Anterior cingulate cortex (tissue), 58 donors: ENCODE data around the gene GATA1.
"Not testable (repeated sequence)": the region's sequence is repeated elsewhere in the genome, so short reads cannot be mapped to it uniquely, and the experiment has no call there.

Source experiments
- DNase-seq, 58 donors: peaks; one replicate each; lab custom pipeline; 2025; lab: John Stamatoyannopoulos, UW

Gene GATA1

DNA sequence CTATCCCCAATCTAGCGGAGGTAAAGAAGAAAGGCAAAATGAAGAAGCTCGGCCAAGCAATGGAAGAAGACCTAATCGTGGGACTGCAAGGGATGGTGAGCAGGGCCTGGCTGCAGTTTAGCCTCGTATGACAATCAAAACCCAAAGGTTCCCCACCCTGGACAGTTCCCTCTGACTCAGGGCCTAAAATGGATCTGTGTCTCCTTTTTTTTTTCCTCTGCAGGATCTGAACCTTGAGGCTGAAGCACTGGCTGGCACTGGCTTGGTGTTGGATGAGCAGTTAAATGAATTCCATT lies 16.5 kb downstream of the GATA1 start:
- DNase-seq = no peak

DNA sequence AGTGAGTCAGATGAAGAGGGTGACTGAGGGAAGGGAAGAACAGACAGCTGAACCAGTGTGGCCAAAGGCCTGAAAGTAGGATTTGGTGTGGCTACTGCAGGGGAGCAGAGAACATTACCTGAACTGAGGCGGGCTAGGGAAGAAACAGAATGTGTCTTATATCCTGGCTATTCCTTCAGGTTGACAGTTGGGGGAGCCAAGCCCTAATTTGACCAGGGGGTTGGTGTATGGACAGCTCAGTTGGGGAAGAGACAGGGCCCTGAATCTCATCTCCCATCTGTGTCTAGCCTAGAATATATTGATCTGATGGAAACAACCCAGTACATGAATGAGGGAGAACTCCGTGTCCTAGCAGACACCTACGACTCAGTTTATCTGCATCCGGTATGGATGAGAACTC lies 19.7 kb downstream of the GATA1 start:
- no peak for DNase-seq

DNA sequence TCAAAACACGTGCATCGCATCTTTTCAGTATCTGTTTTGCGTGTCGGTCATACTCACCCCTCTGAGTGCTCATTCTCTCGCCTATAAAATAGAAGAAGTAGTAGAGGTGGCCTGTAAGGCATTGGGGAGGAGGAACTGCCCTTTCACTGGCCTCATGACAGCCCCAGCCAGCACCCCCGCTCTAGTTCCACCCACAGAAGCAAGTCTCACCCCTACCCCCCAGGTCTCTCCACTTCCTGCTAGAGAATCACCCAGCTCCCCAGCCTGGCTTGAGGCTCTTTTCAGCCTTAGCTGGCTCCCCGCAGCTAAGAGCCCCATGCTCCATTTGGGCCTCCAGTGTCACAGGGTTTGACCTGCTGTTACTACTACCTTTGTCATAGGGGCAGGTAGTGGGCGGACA lies 27.3 kb downstream of the GATA1 start:
- no peak for DNase-seq

DNA sequence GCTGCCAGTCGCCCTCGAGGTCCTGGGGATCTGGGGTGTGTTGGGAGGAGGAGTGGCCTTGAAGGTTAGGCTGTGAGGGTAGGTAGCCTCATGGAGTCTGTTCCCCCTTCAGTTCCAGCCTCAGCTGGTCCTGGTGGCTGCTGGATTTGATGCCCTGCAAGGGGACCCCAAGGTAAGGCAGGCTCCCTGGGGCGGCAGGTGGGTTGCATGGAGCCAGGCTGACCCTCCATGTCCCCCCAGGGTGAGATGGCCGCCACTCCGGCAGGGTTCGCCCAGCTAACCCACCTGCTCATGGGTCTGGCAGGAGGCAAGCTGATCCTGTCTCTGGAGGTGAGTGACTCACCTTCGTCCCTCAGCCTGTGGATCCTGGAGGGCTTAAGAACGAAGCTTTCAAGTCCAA lies 28.3 kb downstream of the GATA1 start:
- no peak for DNase-seq

DNA sequence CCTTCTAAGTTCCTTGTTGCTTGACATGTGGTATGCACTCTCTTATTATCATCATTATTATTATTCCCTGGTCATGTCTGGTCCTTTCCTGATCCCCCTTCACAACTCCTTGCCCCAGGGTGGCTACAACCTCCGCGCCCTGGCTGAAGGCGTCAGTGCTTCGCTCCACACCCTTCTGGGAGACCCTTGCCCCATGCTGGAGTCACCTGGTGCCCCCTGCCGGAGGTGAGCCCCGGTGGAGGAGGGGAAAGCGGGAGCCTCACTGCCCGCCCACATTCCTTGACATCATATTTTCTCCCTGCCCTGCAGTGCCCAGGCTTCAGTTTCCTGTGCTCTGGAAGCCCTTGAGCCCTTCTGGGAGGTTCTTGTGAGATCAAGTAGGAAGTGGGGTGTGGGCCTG lies 28.9 kb downstream of the GATA1 start:
- DNase-seq = no peak

DNA sequence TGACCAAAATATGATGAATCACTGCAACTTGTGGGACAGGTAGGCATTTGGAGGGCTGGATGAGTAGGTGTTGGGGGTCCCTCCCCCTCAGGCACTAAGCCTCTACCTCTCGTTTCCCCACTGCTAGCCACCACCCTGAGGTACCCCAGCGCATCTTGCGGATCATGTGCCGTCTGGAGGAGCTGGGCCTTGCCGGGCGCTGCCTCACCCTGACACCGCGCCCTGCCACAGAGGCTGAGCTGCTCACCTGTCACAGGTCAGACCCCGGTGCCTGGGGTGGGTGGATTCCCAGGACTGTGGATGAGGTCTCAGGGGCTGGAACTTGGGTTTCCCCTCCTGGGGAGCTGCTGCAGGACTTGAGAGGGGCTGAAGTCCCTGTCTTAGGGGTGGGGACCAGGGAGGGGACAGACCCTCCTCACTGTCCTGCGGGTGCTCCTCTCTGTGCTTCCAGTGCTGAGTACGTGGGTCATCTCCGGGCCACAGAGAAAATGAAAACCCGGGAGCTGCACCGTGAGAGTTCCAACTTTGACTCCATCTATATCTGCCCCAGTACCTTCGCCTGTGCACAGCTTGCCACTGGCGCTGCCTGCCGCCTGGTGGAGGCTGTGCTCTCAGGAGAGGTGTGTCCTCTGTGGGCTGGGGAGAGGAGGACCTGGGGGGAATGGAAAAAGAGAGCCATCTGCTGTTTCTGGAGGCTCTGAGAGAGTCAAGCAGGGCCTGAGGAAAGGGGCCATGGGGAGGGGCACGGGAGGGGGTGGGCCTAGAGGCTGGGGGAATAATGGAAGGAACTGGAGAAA lies 29.8 kb downstream of the GATA1 start:
- DNase-seq = no peak

DNA sequence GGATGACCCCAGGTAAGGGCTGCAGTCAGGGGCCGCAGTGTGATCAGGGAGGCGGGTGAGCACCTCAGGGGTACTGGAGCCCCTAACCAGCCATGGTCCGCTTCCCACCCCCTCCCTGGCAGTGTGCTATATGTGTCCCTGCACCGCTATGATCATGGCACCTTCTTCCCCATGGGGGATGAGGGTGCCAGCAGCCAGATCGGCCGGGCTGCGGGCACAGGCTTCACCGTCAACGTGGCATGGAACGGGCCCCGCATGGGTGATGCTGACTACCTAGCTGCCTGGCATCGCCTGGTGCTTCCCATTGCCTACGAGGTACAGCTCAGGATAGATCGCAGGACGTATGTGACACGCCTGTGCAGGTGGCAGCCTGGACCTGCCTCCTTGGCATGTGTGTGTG lies 31.7 kb downstream of the GATA1 start:
- no peak for DNase-seq

DNA sequence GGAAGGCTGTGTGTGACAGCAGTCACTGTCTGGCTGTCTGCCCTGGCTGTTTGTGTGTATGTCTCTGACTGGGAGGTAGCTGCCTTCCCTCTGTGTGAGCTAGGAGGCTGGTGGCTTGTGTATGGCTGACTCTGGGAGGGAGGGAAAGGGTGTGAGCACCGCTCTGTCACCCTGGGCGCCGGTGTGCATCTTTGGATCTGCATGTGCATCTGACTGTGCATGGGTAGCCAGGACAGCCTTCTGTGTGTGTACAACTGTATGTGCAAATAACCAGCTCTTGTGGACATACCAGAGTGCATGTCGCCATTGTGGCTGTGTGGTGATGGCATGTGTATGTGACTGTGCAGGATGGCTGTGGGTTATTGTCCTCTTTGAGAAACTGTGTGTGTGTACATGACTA lies 32.5 kb downstream of the GATA1 start:
- no peak for DNase-seq

DNA sequence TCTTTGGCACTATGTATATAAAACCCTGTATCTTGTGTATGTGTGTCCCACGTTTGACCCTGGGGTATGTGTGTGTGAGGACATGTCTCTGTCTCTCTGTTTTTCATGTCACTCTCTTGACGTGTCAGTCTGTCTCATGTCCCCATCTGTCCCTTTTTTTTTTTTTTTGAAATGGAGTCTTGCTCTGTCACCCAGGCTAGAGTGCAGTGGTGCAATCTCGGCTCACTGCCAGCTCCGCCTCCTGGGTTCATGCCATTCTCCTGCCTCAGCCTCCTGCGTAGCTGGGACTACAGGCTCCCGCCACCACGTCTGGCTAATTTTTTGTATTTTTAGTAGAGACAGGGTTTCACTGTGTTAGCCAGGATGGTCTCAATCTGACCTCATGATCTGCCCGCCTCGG lies 33.0 kb downstream of the GATA1 start:
- not testable (repeated sequence) for DNase-seq

DNA sequence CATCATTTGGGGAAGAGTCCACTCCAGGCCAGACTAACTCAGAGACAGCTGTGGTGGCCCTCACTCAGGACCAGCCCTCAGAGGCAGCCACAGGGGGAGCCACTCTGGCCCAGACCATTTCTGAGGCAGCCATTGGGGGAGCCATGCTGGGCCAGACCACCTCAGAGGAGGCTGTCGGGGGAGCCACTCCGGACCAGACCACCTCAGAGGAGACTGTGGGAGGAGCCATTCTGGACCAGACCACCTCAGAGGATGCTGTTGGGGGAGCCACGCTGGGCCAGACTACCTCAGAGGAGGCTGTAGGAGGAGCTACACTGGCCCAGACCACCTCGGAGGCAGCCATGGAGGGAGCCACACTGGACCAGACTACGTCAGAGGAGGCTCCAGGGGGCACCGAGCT lies 36.7 kb downstream of the GATA1 start:
- peak in 17 of 58 donors; percentile 1 to 39 (median 6) for DNase-seq

DNA sequence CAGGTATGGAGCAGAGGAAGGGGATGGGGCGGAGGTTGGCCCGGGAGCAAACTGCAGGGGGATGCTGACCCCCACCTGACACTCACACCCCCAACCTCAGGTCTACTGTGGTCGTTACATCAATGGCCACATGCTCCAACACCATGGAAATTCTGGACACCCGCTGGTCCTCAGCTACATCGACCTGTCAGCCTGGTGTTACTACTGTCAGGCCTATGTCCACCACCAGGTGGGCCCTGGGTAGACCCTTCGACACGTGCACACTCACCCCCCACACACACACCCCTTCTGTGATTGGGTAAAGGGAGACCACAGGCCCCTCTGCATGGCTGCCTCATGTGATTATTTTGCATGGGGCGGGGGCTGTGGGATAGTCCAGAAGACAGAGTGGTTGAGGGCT lies 37.7 kb downstream of the GATA1 start:
- DNase-seq = no peak

DNA sequence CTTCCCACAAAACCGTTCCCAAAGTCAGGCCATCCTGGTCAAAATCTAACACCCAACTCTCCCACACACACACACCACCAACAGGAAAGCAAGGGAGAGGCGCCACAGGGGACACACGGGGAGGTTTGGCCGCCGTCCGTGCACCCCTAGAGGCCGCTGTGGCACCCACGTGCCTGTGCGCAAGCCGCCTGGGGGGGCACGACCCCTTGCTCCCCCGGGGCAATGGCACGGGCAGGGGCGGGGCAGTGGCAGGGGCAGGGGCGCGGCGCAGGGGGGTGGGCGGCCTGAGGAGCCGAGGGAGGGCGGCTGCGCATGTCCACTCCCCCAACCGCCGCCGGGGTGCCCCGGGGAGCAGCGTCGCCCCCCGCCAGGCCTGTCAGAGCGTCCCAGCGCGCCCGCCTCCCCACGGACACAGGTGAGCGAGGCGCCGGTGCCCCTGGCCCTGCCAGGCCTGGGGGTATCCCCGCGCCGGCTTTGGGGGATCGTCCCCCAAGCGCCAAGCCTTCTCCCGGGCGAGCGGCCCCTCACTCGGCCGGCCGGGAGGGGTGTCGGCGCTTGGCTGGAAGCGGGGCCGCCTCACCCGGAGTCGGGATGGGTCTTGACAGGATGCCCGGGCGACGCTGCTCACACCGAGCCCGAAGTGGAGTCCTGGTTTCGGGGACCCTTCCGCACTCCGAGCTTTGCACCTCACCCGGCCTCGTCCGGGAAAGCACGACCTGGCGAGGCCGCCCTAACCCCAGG lies 39.9 kb downstream of the GATA1 start, which contains the start of gene ERAS:
Gene ERAS, plus strand, starts transcription at position 379 of the 741 bp plus-strand sequence. CDS start 2,611 bp downstream, outside the sequence.
- no peak for DNase-seq

DNA sequence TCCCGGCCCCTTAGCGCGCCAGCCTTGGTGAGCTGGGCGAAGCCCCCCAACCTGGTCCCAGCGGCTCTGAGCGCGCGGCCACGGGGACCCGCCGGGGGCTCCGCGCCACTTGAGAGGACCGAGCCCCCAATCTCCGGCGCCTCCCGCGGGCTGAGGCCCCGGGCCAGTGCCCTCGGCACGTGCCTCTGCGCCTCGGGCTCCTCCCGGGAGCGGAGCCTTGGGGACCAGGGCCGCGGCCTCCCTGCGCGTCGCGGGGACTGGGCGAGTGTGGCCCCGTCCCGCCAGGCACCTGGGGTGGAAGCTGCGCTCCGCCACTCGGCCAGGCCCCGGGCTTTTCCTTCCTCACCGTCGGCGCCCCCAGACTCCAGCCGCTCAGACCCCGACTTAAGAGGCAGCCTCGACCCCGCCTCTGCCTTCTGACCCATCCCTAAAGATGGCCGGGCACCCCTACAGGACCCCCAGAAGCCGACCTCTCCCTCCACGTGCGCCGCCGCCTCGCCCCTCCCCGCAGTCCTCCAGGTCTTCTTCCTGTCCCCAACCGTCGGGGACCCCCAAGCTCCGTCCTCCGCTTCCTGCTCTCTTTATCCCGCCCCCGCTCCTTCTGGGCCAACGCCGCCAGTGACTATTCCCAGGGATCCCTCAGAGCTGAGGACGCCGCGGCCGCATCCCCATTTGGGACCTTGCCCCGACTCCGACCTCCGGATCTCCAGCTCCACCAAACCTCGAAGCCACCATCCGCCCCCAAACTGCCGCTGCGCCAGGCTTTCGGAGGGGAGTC lies 40.7 kb downstream of the GATA1 start:
- DNase-seq = no peak

DNA sequence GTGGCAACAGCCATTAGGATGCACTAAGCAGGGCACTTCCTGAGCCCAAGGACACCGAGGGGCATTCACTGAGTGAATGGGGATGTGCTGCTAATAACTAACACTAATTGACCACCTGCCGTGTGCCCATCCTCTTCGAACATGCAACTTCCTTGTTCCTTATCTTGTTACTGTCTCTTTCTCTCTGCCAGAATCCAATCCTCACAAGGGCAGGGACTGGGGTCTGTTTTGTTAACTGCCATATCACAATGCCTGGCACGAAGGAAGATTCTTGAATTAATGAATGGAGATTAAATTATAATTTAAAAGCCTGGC lies 41.2 kb downstream of the GATA1 start:
- DNase-seq = no peak

DNA sequence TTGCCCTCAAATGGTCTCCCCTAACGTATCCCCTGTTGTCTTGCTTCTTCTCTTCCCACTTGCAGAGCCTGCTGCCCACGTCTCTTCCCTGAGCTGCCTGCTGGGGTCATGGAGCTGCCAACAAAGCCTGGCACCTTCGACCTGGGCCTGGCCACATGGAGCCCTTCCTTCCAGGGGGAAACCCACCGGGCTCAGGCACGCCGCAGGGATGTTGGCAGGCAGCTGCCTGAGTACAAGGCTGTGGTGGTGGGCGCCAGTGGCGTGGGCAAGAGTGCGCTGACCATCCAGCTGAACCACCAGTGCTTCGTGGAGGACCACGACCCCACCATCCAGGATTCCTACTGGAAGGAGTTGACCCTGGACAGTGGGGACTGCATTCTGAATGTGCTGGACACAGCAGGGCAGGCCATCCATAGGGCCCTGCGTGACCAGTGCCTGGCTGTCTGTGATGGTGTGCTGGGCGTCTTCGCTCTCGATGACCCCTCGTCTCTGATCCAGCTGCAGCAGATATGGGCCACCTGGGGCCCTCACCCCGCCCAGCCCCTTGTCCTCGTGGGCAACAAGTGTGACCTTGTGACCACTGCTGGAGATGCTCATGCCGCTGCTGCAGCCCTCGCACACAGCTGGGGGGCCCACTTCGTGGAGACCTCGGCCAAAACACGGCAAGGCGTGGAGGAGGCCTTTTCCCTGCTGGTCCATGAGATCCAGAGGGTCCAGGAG lies 42.8 kb downstream of the GATA1 start:
- no peak for DNase-seq

DNA sequence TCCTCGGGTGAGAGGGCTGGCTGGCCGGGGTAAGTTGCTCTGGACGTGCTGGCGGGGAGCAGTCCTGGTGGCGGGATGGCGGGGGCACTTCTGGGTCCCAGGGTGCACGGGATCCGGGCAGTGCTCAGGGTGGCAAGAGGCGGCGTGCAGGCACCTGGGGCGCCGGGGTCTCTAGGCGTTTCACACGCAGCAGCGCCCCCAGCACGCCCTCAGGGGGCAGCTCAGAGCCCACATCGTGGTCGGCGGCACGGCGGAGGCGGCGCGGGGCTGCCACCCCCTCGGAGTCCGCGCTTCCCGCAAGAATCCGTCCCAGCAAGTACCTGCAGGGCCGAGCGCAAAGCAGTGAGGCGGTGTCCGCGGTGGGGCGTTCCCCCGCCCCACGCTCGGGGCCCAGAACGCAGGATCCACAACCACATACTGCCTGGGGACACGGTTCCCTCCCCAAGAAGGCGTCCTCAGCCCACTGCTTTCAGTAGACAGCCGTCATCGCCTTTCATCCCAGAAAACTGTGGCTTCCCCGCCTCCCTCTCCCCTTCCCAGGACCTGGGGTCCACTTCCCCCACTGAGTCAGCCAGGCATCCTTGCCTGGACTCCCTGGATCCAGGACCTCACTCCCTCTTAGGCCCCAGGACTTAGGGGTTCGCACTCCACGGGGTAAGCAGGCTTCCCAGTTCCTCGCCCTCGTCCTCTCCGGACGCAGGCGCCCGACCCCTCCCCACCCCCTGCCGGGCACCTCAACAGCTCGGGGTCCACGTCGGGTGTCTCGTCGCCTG lies 44.9 kb downstream of the GATA1 start:
- DNase-seq = no peak

DNA sequence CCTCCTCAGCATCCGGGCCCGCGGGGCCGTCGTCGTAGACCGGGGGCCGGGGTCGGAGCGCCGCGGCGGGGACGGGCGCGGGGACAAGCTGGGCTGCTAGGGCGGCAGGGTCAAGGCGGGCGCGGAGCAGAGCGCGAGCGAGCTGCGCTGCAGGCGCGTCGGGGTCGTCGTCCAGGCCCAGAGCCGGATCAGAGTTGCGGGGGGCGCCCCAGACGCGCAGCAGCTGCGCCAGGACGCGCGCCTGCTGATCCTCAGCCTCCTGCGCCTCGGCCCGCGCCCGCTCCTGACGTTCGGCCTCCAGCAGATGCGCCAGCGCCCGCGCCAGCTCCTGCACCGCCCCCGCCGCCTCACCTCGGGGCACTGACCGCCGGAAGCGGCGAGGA lies 45.5 kb downstream of the GATA1 start:
- no peak for DNase-seq

DNA sequence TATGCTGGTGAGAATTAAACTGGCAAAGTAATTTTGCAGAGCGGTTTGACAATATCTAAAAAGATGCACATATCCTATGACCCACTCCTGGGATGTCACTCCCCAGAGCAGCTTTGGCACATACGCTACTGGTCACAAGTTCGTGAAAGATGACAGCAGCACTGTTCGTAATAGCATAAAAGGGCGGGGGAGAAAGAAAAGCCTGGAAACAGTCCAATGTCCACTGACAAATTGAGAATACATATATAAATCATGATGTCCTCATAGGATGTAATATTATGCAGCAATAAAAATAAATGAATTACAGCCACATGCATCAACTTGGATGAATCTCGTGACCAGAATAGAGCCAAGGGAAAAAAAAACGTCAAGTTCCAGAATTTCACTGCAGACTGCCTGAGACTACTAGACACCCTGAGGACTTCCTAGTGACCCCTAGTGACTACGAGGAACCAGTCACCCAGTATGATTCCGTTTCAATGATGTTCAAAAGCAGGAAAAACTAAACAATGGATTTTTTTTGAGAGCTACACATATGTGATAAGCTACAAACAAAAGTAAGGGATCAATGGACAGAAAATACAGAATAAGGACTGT lies 47.2 kb downstream of the GATA1 start:
- DNase-seq = no peak

DNA sequence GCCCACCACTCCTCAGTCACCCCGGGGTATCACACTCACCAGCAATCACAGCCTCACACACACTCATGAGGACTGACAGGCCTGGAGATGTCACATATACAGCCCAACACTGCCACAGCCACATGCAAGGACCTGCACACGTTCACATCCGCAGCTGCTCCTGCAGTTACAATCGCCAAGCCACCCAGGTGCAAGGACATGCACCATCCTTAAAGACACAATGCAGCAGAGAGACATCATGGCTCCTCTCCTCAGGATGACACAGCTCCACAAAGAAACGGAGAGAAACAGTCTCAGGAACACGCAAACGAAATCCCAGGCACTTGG lies 48.0 kb downstream of the GATA1 start:
- DNase-seq = peak in 2 of 58 donors; percentile 3 to 6
